SK-N-MC (cell line): Measurements from ENCODE around the gene ATXN1L.

ENCODE experiments used
- EZH2 ChIP-seq: fragments of 200-600 bp; sonication (generic); IDR thresholded peaks from one replicate; pipeline ENCODE4 v1.6.1; 2017; ENCODE audit warnings: antibody characterized with exemption
- POLR2AphosphoS5 ChIP-seq: IDR thresholded peaks from 2 replicates; pipeline ENCODE4 v1.6.1; 2012; ENCODE audit warnings: mild to moderate bottlenecking, low read depth, low read length, borderline replicate concordance

DNA sequence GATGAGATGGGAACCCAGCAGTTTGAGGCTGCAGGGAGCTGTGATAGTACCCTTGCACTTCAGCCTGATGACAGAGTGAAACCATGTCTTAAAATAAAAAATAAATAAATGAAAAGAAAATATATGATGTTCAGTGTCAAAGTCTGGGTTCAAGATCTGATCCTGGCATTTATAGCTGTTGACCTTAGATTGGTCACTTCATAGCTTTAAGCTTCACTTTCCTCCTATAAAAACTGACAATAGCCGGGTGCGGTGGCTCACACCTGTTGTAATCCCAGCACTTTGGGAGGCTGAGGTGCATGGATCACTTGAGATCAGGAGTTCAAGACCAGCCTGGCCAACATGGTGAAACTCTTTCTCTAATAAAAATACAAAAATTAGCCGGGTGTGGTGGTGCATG is 43.4 kb downstream of the ATXN1L start:
- TF ChIP-seq EZH2 (no peak), POLR2AphosphoS5 (no peak)
